Aorta (tissue), 5 donors: ENCODE results near the gene NRL. TPM values are rescaled to one million over a fixed set of nuclear protein-coding genes. Genes with fewer than 3 reads are reported as not detected.

Source experiments
- ATAC-seq: fragments of 200-7000 bp; cut with Tn5 transposase; one replicate; pipeline ENCODE4 v1.9.1; 2022; ENCODE audit warnings: moderate library complexity; ENCODE audit not compliant: low FRiP score
- DNase-seq, 2 donors: peaks; one replicate each; pipeline ENCODE4 v3.0.0-alpha.2; 2020
- H3K27ac ChIP-seq, 2 donors: one replicate each; pipeline ENCODE4 v1.5.1; 2013; ENCODE audit warnings: low read length in 2 of 2, mild to moderate bottlenecking in 2 of 2, moderate library complexity in 2 of 2, control low read depth in 1 of 2, inconsistent platforms in 1 of 2, low read depth in 1 of 2
- H3K27me3 ChIP-seq, 2 donors: one replicate each; pipeline ENCODE4 v1.6.1; 2013; ENCODE audit warnings: control low read depth in 1 of 2, low read length in 1 of 2, mild to moderate bottlenecking in 1 of 2, moderate library complexity in 1 of 2; ENCODE audit not compliant: insufficient read depth in 2 of 2, control insufficient read depth in 1 of 2
- H3K36me3 ChIP-seq, 2 donors: one replicate each; pipeline ENCODE4 v1.6.1; 2013; ENCODE audit warnings: control low read depth in 1 of 2, low read length in 1 of 2, mild to moderate bottlenecking in 1 of 2; ENCODE audit not compliant: insufficient read depth in 2 of 2, control insufficient read depth in 1 of 2
- H3K4me1 ChIP-seq, 2 donors: one replicate each; pipeline ENCODE4 v1.6.1; 2013; ENCODE audit warnings: low read length in 2 of 2, control low read depth in 1 of 2, mild to moderate bottlenecking in 1 of 2, moderate library complexity in 1 of 2; ENCODE audit not compliant: insufficient read depth in 2 of 2, control insufficient read depth in 1 of 2
- H3K4me3 ChIP-seq, 2 donors: one replicate each; pipeline ENCODE4 v1.5.1; 2013; ENCODE audit warnings: low read length in 2 of 2, control low read depth in 1 of 2, mild to moderate bottlenecking in 1 of 2
- H3K9me3 ChIP-seq: one replicate; pipeline ENCODE4 v1.6.1; 2013; ENCODE audit warnings: mild to moderate bottlenecking, low read length; ENCODE audit not compliant: control insufficient read depth
- WGBS, 2 donors: extraction: QIAGEN DNeasy Blood & Tissue Kit; methylation state at CpG; one replicate each; pipeline ENCODE4 v1.1.7; 2013; 5-methylcytosine and 5-hydroxymethylcytosine counted together
- intact Hi-C, 2 donors: fragments of 100-400 bp; cut with DNase I; formaldehyde crosslinking; loops; one replicate each; pipeline versions ENCODE4 v1.14.2 to v1.15.0; 2022
- long read RNA-seq, 2 donors: library from polyadenylated mRNA; unstranded; transcript quantifications; one replicate each; pipeline ENCODE4 v2.0.0, GENCODE V29; 2020 to 2021
- polyA plus RNA-seq, 2 donors: library from polyadenylated mRNA; stranded (reverse); fragments of 200-250 nt; gene quantifications; one replicate each; pipeline ENCODE4 v1.2.3, GENCODE V29; 2013
- total RNA-seq, 2 donors: library from RNA; stranded (reverse); fragmentation: NEBNext Ultra II Directional; extraction: Animal tissue kit (Norgen Biotek cat#: 25700); gene quantifications; one replicate each; pipeline ENCODE4 v1.2.1, GENCODE V29; 2021
- donor health status: healthy with polysubstance abuse.
- donor health status: Bipolar disorder and iron deficiency.
- donor health status: DM: no; HTN: no; CAD: no.
- donor health status: DM: no; HTN: no; CAD: no.
- donor health status: DM: yes; HTN: yes; CAD: no.

NRL gene
- total RNA-seq (1 to 10 TPM; 1.1 to 1.4 TPM), polyA plus RNA-seq (1 to 10 TPM in 1 of 2 donors, under 1 TPM in 1; 0.63 to 1.3 TPM)
- long read RNA-seq, donor 1, partial matches to known transcripts, result 0 of 7 reads
- long read RNA-seq, donor 1, other reads (novel, unspliced or antisense), result 5 of 7 reads
- long read RNA-seq, donor 2, partial matches to known transcripts, result 0 of 2 reads
- long read RNA-seq, donor 2, other reads (novel, unspliced or antisense), result 2 of 2 reads

- Histone ChIP-seq H3K9me3 (no peaks in the 10 kb centered on the region), H3K4me1 (no peaks in the 10 kb centered on the region), H3K4me3 (peak within 1 kb of the TSS; percentile 43 to 71), H3K36me3 (peaks cover 0 to 3% of the 10 kb centered on the region in 2 donors), H3K27ac (peak within 1 kb of the TSS; percentile 98 to 100), H3K27me3 (no peaks in the 10 kb centered on the region)
- DNase-seq (peak; percentile 99), ATAC-seq (peak; percentile 98)
- intact Hi-C loops, result loop anchor here (2.0 to 10.0 kb wide), 4 partner anchors 26 to 320 kb away; partner anchors contain the start of genes EMC9 (in 1 of the 2), IRF9 (in 1 of the 2), PSME2 (in 1 of the 2) and RNF31 (in 1 of the 2)
- 0% methylated on average over 61 to 65 of the region's 65 CpGs for WGBS, 2 donors
Observed at GRCh38 chr14:24114532-24115421, at the start of gene NRL, which contains the start of gene DCAF11. Gene NRL, minus strand, starts transcription at chr14:24114949. Its CDS starts 32,101 bp downstream, at chr14:24082848. Gene DCAF11, plus strand, starts transcription at chr14:24114777. Its CDS starts 818 bp downstream, at chr14:24115595.

DNA sequence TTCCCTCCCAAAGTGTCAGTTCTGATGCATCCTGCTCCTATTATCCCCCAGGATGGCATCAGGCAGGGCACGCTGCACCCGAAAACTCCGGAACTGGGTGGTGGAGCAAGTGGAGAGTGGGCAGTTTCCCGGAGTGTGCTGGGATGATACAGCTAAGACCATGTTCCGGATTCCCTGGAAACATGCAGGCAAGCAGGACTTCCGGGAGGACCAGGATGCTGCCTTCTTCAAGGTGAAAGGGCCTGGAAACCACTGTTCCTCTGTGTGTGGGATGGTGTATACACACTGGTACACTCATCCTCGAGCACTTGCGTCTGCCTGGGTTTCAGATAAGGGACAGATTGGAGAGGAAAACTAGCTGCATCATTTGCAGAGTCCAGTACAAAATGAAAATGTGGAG is 47.3 kb upstream of the NRL start:
- Histone ChIP-seq H3K27me3 (no peaks in the 10 kb centered on the region), H3K4me1 (no peaks in the 10 kb centered on the region), H3K4me3 (peak overlapping the region; percentile 56 to 67), H3K9me3 (no peaks in the 10 kb centered on the region), H3K36me3 (peaks cover 12 to 15% of the 10 kb centered on the region in 2 donors), H3K27ac (peak overlapping the region in 1 of 2 donors; percentile 26)
- 30 to 38% methylated on average over 8 of the region's 8 CpGs for WGBS, 2 donors
- no peak for ATAC-seq
- intact Hi-C loops, result loop anchor here in 1 of 2 donors (10.0 kb wide), 1 partner anchor 47 kb away; the partner anchor contains the start of genes DCAF11 and NRL
- DNase-seq, result no peak

GRCh38 chr14:24160850-24161804 is 46.4 kb upstream of the NRL start, which contains the start of gene IRF9:
Gene IRF9, plus strand, starts transcription at chr14:24161265. Its CDS starts 880 bp downstream, at chr14:24162145.
- ATAC-seq, result peak; percentile 96
- Histone ChIP-seq H3K36me3 (peaks cover 12 to 13% of the 10 kb centered on the region in 2 donors), H3K9me3 (no peaks in the 10 kb centered on the region), H3K27ac (peak within 1 kb of the TSS in 1 of 2 donors; percentile 73), H3K4me1 (no peaks in the 10 kb centered on the region), H3K4me3 (peak within 1 kb of the TSS; percentile 56 to 67), H3K27me3 (no peaks in the 10 kb centered on the region)
- 0% methylated on average over 12 of the region's 12 CpGs for WGBS, 2 donors
- peak; percentile 96 to 98 for DNase-seq
- intact Hi-C loops, result loop anchor here in 1 of 2 donors (2.0 to 10.0 kb wide), 2 partner anchors 28 to 46 kb away; partner anchors contain the start of genes DCAF11, IPO4 and NRL

DNA sequence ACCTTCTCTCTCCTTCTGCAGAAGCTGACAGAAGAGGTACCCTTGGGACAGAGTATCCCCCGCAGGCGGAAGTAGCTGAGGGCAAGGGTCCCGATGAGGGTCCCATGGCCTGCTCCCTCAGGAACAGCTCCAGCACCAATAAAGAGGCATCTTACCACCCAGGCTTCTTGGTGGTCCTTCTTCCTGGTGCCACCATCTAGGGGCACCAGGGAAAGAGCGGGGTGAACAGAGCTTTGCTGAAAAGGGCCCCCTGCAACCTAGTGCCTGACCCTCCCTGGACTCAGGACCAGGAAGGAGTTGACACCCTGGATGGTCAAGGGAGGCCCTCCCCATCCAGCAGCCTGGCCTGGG is 45.7 kb upstream of the NRL start:
- no peak overlapping the region for H3K4me3 ChIP-seq
- H3K27me3 ChIP-seq, result no peaks in the 10 kb centered on the region
- H3K27ac ChIP-seq, result peak overlapping the region in 1 of 2 donors; percentile 10
- ATAC-seq (peak; percentile 13), DNase-seq (no peak)
- WGBS, 2 donors, result 85 to 90% methylated on average over 4 of the region's 4 CpGs
- H3K36me3 ChIP-seq, result peaks cover 10 to 13% of the 10 kb centered on the region in 2 donors
- no peaks in the 10 kb centered on the region for H3K4me1 ChIP-seq
- intact Hi-C loops, result loop anchor here in 1 of 2 donors (2.0 to 10.0 kb wide), 2 partner anchors 28 to 46 kb away; partner anchors contain the start of genes DCAF11, IPO4 and NRL
- H3K9me3 ChIP-seq, result no peaks in the 10 kb centered on the region

GRCh38 chr14:24159777-24160498 is 45.2 kb upstream of the NRL start:
- ATAC-seq, result no peak
- Histone ChIP-seq H3K4me1 (no peaks in the 10 kb centered on the region), H3K36me3 (peaks cover 8 to 14% of the 10 kb centered on the region in 2 donors), H3K4me3 (no peak overlapping the region), H3K27me3 (no peaks in the 10 kb centered on the region), H3K9me3 (no peaks in the 10 kb centered on the region), H3K27ac (no peak overlapping the region)
- DNase-seq, result no peak
- intact Hi-C loops, result loop anchor here in 1 of 2 donors (2.0 to 10.0 kb wide), 2 partner anchors 29 to 45 kb away; partner anchors contain the start of genes DCAF11, IPO4 and NRL
- WGBS, 2 donors, result 84 to 87% methylated on average over 11 of the region's 11 CpGs

DNA sequence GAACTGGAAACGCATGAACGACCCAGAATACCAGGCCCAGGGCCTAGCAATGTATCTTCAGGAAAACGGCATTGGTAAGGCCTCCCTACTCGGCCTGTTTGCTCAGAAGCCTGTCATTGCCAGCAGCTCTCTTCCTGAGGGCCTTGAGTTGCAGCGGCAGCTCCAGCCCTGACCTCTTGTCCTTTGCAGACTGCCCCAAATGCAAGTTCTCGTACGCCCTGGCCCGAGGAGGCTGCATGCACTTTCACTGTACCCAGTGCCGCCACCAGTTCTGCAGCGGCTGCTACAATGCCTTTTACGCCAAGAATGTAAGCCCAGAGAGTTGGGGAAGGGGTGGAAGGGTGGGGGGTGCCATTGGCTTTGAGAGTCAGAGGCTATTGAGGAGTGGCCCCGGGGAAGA is 42.6 kb upstream of the NRL start:
- Histone ChIP-seq H3K4me3 (no peak overlapping the region), H3K27me3 (no peaks in the 10 kb centered on the region), H3K9me3 (no peaks in the 10 kb centered on the region), H3K36me3 (peaks cover 5 to 14% of the 10 kb centered on the region in 2 donors), H3K27ac (no peak overlapping the region), H3K4me1 (no peaks in the 10 kb centered on the region)
- intact Hi-C loops, result no loop called here
- ATAC-seq (no peak), DNase-seq (no peak)
- 91 to 92% methylated on average over 12 of the region's 12 CpGs for WGBS, 2 donors

DNA sequence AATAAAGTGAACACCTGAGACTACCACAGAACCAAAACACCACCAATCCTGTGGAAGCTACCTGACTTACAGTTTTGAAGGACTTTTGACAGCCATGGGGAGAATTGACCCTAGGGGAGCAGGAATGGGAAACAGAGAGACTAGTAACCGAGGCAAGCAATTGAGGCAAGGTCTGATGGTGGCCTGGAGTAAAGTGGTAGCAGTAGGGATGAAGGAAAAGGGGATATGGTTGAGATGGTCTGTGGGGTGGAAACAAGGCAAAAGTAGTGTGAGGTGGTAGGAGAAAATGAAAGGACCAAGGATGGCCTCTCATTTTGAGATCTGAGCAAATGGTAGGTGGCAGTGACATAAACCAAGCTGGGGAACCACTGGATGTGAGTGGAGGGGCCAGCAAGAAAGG is 42.1 kb upstream of the NRL start:
- no peaks in the 10 kb centered on the region for H3K4me1 ChIP-seq
- H3K27ac ChIP-seq, result no peak overlapping the region
- H3K4me3 ChIP-seq, result no peak overlapping the region
- intact Hi-C loops, result no loop called here
- peaks cover 5 to 14% of the 10 kb centered on the region in 2 donors for H3K36me3 ChIP-seq
- WGBS, 2 donors, result 89 to 91% methylated on average over 1 of the region's 1 CpG
- no peaks in the 10 kb centered on the region for H3K9me3 ChIP-seq
- DNase-seq (no peak), ATAC-seq (no peak)
- H3K27me3 ChIP-seq, result no peaks in the 10 kb centered on the region
